GM23248 (cell line): Measurements from ENCODE around the gene EPM2A.
"Not testable (repeated sequence)": the region's sequence is repeated elsewhere in the genome, so short reads cannot be mapped to it uniquely, and the experiment has no call there.

ENCODE experiments used
- EZH2 ChIP-seq: fragments of 200-600 bp; sonication (generic); IDR thresholded peaks from 2 replicates; pipeline ENCODE4 v1.6.1; 2018; ENCODE audit warnings: antibody characterized with exemption, mild to moderate bottlenecking; ENCODE audit not compliant: insufficient read depth, poor library complexity, severe bottlenecking
- EZH2phosphoT487 ChIP-seq: fragments of 200-600 bp; sonication (generic); IDR thresholded peaks from 2 replicates; pipeline ENCODE4 v1.6.1; 2018; ENCODE audit warnings: antibody characterized with exemption, moderate library complexity, mild to moderate bottlenecking, low read depth; ENCODE audit not compliant: insufficient read depth

DNA sequence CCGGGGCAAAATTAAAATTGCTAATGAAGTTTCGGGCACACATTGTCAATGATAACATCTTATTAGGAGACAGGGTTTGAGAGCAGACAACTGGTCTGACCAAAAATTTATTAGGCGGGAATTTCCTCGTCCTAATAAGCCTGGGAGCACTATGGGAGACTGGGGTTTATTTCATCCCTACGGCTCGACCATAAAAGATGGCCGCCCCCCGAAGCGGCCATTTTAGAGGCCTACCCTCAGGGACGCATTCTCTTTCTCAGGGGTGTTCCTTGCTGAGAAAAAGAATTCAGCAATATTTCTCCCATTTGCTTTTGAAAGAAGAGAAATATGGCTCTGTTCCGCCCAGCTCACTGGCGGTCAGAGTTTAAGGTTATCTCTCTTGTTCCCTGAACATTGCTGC lies 37.9 kb downstream of the EPM2A start:
- TF ChIP-seq EZH2phosphoT487, EZH2: not testable (repeated sequence)
